Endothelial cell of umbilical vein (primary cell): ENCODE data around the gene PRICKLE4. TPM values are rescaled to one million over a fixed set of nuclear protein-coding genes. Genes with fewer than 3 reads are reported as not detected.

ENCODE experiments used
- BruUV-seq: library from RNA; stranded (reverse); fragments of 400-500 nt; replicated peaks from 2 replicates; lab custom pipeline; 2021; lab: Mats Ljungman, UMichigan
- CTCF ChIA-PET: fragments of 300-600, 350-600 bp; sonication (Branson Sonifier 250); formaldehyde crosslinking; loops from one replicate; lab custom pipeline; 2021; ENCODE audit warnings: antibody characterized with exemption, inconsistent platforms; lab: Charles Lee
- POLR2A ChIA-PET: fragments of 300-600, 350-600 bp; sonication (Branson Sonifier 250); formaldehyde crosslinking; loops from one replicate; lab custom pipeline; 2021; ENCODE audit warnings: antibody characterized with exemption, inconsistent platforms; lab: Charles Lee
- DNase-seq: peaks from one replicate; pipeline ENCODE4 v3.0.0-alpha.2; 2011; ENCODE audit warnings: low read depth, low spot score
- FAIRE-seq: peaks from 2 replicates; lab custom pipeline; 2011; peaks lifted over from hg19 to GRCh38; lab: Jason Lieb, UNC
- H2AFZ ChIP-seq: 2 replicates; pipeline ENCODE4 v1.6.0; 2012; ENCODE audit warnings: low read depth, low read length, control low read depth, inconsistent platforms
- H3K27ac ChIP-seq: 2 replicates; pipeline ENCODE4 v1.5.1; 2011; ENCODE audit warnings: low read depth, mild to moderate bottlenecking, control low read depth, low read length, moderate library complexity; ENCODE audit not compliant: insufficient read depth
- H3K27me3 ChIP-seq, 2 experiments: 2 replicates each; pipeline versions ENCODE4 v1.6.0 to v1.6.1; 2011; ENCODE audit warnings: low read length in 2 of 2, mixed read lengths in 1 of 2; ENCODE audit not compliant: control insufficient read depth in 2 of 2, insufficient read depth in 2 of 2
- H3K36me3 ChIP-seq, 2 experiments: 2 replicates in 1 of 2; 3 replicates in 1 of 2; pipeline ENCODE4 v1.5.1; 2011; ENCODE audit warnings: low read length in 2 of 2, mild to moderate bottlenecking in 1 of 2, moderate library complexity in 1 of 2; ENCODE audit not compliant: control insufficient read depth in 2 of 2, insufficient read depth in 2 of 2; ENCODE audit errors: extremely low read depth in 1 of 2
- H3K4me1 ChIP-seq: 3 replicates; pipeline ENCODE4 v1.5.1; 2011; ENCODE audit warnings: mild to moderate bottlenecking, low read length; ENCODE audit not compliant: control insufficient read depth, insufficient read depth; ENCODE audit errors: extremely low read depth
- H3K4me2 ChIP-seq: 2 replicates; pipeline ENCODE4 v1.6.1; 2011; ENCODE audit warnings: low read length, control low read depth, mixed read lengths; ENCODE audit not compliant: insufficient read depth
- H3K4me3 ChIP-seq, 3 experiments: fragments of 200-600 bp in 1 of 3; sonication (generic), shearing (Covaris generic) in 1 of 3; replicated peaks in 1 of 3; 2 replicates each; pipeline ENCODE4 v1.5.1; 2011 to 2016; ENCODE audit warnings: control low read depth in 3 of 3, low read length in 3 of 3, mild to moderate bottlenecking in 2 of 3, inconsistent platforms in 1 of 3, low read depth in 1 of 3, moderate library complexity in 1 of 3; ENCODE audit not compliant: insufficient read depth in 1 of 3
- H3K79me2 ChIP-seq: 2 replicates; pipeline ENCODE4 v1.6.0; 2012; ENCODE audit warnings: low read length, inconsistent platforms; ENCODE audit not compliant: control insufficient read depth, insufficient read depth
- H3K9ac ChIP-seq: replicated peaks from 2 replicates; pipeline ENCODE3; 2011; ENCODE audit warnings: low read length, control low read depth; ENCODE audit not compliant: insufficient read depth; ENCODE audit errors: extremely low read depth
- H3K9me1 ChIP-seq: replicated peaks from 3 replicates; pipeline ENCODE4 v1.6.0; 2011; ENCODE audit warnings: mild to moderate bottlenecking, low read length; ENCODE audit not compliant: control insufficient read depth, insufficient read depth; ENCODE audit errors: extremely low read depth
- H3K9me3 ChIP-seq: replicated peaks from 2 replicates; pipeline ENCODE4 v1.5.1; 2012; ENCODE audit warnings: low read length, inconsistent platforms; ENCODE audit not compliant: control insufficient read depth, insufficient read depth
- H4K20me1 ChIP-seq: replicated peaks from 2 replicates; pipeline ENCODE3; 2011; ENCODE audit warnings: mild to moderate bottlenecking, low read length; ENCODE audit not compliant: control insufficient read depth, insufficient read depth; ENCODE audit errors: extremely low read depth
- CTCF ChIP-seq, 2 donors: IDR thresholded peaks; 1 replicate in 1 of 2; 2 replicates in 1 of 2; pipeline ENCODE4 v1.5.1; 2011; ENCODE audit warnings: low read length in 2 of 2, mild to moderate bottlenecking in 2 of 2, moderate library complexity in 2 of 2, control low read depth in 1 of 2, inconsistent platforms in 1 of 2, low read depth in 1 of 2; ENCODE audit not compliant: insufficient read depth in 1 of 2; ENCODE audit errors: extremely low read depth in 1 of 2
- EZH2 ChIP-seq: IDR thresholded peaks from 2 replicates; pipeline ENCODE4 v1.6.1; 2012; ENCODE audit warnings: borderline replicate concordance, low read depth, mild to moderate bottlenecking, moderate library complexity, low read length, inconsistent platforms; ENCODE audit not compliant: severe bottlenecking
- FOS ChIP-seq: IDR thresholded peaks from 2 replicates; pipeline ENCODE4 v1.6.1; 2011; ENCODE audit warnings: mild to moderate bottlenecking, low read length, moderate library complexity, borderline replicate concordance; ENCODE audit not compliant: insufficient read depth
- GATA2 ChIP-seq: IDR thresholded peaks from 2 replicates; pipeline ENCODE4 v1.7.0; 2011; ENCODE audit warnings: low read depth, mild to moderate bottlenecking, moderate library complexity, mixed read lengths, low read length; ENCODE audit not compliant: insufficient read length, insufficient read depth
- JUN ChIP-seq: IDR thresholded peaks from 2 replicates; pipeline ENCODE4 v1.6.1; 2011; ENCODE audit warnings: borderline replicate concordance, low read depth; ENCODE audit not compliant: insufficient read length, insufficient read depth
- MAX ChIP-seq: IDR thresholded peaks from 2 replicates; pipeline ENCODE4 v1.6.1; 2011; ENCODE audit not compliant: insufficient read depth, insufficient read length
- MYC ChIP-seq: IDR thresholded peaks from one replicate; pipeline ENCODE4 v1.6.1; 2011; ENCODE audit warnings: mild to moderate bottlenecking, low read depth, low read length
- POLR2A ChIP-seq: IDR thresholded peaks from 2 replicates; pipeline ENCODE4 v1.6.1; 2012; ENCODE audit warnings: low read depth, mild to moderate bottlenecking, control low read depth, low read length
- POLR2AphosphoS5 ChIP-seq: IDR thresholded peaks from 2 replicates; pipeline ENCODE4 v1.6.1; 2012; ENCODE audit warnings: low read depth, mild to moderate bottlenecking, control low read depth, low read length, moderate library complexity; ENCODE audit not compliant: insufficient read depth
- dilution Hi-C: fragments of 300-500 bp; cut with MboI; formaldehyde crosslinking; loops from one replicate; pipeline ENCODE4 v1.15.0; 2019; ENCODE audit warnings: low sequenced_read_pairs; ENCODE audit not compliant: extremely low pct_ligation_motif_present
- intact Hi-C: fragments of 100-400 bp; cut with micrococcal nuclease; formaldehyde crosslinking; loops from one replicate; pipeline ENCODE4 v1.10.0; 2022
- polyA plus RNA-seq, 4 experiments: library from polyadenylated mRNA; depleted of rRNA in 3 of 4; stranded (reverse) in 3 of 4; unstranded in 1 of 4; fragments of >200 nt; gene quantifications; 2 replicates each; pipeline versions ENCODE4 v1.2.1 to v1.2.3, GENCODE V29; 2011 to 2012; ENCODE audit warnings: missing spikeins in 1 of 4
- total RNA-seq: library from RNA; stranded (reverse); gene quantifications from 2 replicates; pipeline ENCODE4 v1.2.3, GENCODE V29; 2021

Gene PRICKLE4
- total and polyA plus RNA-seq, 2 donors (not counting 3 experiments of a cell fraction or from before 2014, with no cell fraction given) = 1.0 to 3.3 TPM

DNA sequence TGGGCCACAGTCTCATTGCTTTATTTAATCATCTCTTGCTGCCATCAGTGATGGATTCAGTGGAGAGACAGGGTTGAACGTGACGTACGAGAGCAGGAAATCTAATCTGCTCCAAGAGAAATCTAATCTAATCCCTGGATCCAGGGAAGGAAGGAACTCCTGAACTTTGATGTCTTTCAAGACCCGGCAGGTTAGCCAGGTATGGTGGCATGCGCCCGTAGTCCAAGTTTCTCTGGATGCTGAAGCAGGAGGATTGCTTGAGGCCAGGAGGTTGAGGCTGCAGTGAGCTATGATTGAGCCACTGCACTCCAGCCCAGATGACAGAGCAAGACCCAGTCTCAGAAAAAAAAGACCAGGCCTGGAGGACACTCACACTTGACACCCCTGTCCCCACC is 21.9 kb upstream of the PRICKLE4 start:
- Histone ChIP-seq H3K36me3 (no peaks in the 10 kb centered on the region), H4K20me1 (no peaks in the 10 kb centered on the region), H3K4me2 (no peak overlapping the region), H3K9ac (no peak overlapping the region), H3K9me3 (no peaks in the 10 kb centered on the region), H3K79me2 (no peaks in the 10 kb centered on the region), H3K4me3 (no peak overlapping the region), H2AFZ (no peak overlapping the region), H3K27ac (no peak overlapping the region), H3K27me3 (peaks cover 3 to 5% of the 10 kb centered on the region in 2 experiments), H3K4me1 (peaks cover 1% of the 10 kb centered on the region), H3K9me1 (no peaks in the 10 kb centered on the region)
- FAIRE-seq (no peak), DNase-seq (no peak)
- no TSS peak for BruUV-seq
- no peak for TF ChIP-seq POLR2A
- no peak for TF ChIP-seq MAX
- TF ChIP-seq GATA2 = no peak
- TF ChIP-seq EZH2 = no peak
- TF ChIP-seq FOS = no peak
- TF ChIP-seq MYC = no peak
- no peak for TF ChIP-seq POLR2AphosphoS5
- TF ChIP-seq JUN = no peak
- no peak for TF ChIP-seq CTCF (IDR thresholded peaks at IDR 0.05; ENCODE audit: extremely low read depth in 1 of 2, insufficient read depth in 1 of 2, low read depth in 1 of 2, low read length in 2 of 2)
- ChIA-PET POLR2A (no interaction called here), CTCF (no interaction called here)
- intact Hi-C loops = no loop called here
- dilution Hi-C loops = no loop called here
